Measurements from ENCODE around the gene CASP10.

The CASP10 gene

DNA sequence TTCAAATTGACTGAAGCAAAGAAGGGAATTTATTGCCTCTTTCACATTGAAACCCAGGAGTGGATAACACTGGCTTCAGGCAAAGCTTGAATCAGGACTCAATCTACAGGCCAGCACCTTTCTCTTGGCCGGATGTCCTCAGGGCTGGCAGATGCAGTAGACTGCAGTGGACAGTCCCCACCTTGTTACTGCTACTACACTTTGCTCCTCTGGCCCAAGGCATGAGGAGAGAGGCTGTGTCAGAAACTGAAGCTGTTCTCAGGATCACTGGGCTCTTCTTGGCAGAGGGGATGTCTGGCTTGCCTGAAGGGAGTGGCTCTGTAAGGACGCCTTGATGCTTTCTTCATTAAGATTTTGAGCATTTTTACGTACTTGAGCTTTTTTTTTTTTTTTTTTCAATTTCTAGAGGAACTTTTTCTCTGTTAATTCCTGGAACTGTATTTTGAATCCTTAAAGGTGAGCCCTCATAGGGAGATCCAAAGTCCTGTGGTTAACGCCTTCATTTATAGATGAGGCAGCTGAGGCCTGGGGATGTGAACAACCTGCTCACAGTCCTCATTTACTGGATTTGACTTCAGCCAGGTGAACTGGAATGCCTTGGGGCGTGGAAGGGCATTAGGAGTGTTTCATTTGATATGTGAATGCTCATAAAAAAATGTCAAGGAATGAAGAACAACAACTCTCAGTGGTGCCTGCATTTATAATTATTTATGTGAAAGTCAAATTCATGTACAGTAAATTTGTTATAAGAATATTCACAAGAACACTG lies 36.6 kb downstream of the CASP10 start:
- H3K27ac ChIP-seq (ENCODE audit: low read length): no peak overlapping the region

DNA sequence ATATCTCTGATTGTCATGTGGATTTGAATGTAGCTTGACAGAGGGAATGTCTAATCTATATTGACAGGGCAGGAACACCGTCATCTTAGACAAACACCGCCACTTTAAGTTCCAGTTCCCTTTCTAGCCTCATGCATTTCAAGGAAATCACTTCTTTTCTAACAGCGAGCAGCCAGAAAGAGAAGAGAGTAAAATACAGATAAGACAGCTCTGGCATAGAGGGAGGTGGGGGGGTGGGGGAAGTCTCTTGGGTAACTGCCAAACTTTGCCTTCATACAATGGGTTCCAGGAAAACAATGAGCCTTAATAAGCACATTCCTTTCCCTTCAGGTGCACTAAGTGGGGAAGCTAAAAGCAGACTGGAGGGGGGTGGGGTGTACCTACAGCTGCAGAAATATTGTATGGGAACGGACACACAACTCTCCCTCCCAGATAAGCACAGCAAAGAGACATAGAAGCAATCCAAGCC lies 37.2 kb downstream of the CASP10 start:
- no peak overlapping the region for H3K27ac ChIP-seq (ENCODE audit: low read length)

More for the DNA sequence above, 36.6 kb downstream of the CASP10 start:
- no peak for TF ChIP-seq EZH2 (IDR thresholded peaks at IDR 0.05; ENCODE audit: borderline replicate concordance, low read depth, low read length, severe bottlenecking)
- TF ChIP-seq, protein P1, sequence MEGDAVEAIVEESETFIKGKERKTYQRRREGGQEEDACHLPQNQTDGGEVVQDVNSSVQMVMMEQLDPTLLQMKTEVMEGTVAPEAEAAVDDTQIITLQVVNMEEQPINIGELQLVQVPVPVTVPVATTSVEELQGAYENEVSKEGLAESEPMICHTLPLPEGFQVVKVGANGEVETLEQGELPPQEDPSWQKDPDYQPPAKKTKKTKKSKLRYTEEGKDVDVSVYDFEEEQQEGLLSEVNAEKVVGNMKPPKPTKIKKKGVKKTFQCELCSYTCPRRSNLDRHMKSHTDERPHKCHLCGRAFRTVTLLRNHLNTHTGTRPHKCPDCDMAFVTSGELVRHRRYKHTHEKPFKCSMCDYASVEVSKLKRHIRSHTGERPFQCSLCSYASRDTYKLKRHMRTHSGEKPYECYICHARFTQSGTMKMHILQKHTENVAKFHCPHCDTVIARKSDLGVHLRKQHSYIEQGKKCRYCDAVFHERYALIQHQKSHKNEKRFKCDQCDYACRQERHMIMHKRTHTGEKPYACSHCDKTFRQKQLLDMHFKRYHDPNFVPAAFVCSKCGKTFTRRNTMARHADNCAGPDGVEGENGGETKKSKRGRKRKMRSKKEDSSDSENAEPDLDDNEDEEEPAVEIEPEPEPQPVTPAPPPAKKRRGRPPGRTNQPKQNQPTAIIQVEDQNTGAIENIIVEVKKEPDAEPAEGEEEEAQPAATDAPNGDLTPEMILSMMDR (IDR thresholded peaks at IDR 0.05; ENCODE audit: borderline replicate concordance, extremely low read depth, low read length, poor library complexity, severe bottlenecking): no peak
- no peak for DNase-seq
- Histone ChIP-seq H3K27me3 (ENCODE audit: insufficient read depth, low read length, poor library complexity) (no peaks in the 10 kb centered on the region), H3K9ac (ENCODE audit: low read depth, low read length) (no peak overlapping the region), H2AFZ (ENCODE audit: low read depth, low read length) (no peak overlapping the region), H3K79me2 (ENCODE audit: insufficient read depth, low read length) (no peaks in the 10 kb centered on the region), H3K4me3 (ENCODE audit: low read depth in 1 of 2, low read length in 2 of 2) (no peak overlapping the region), H3K36me3 (ENCODE audit: insufficient read depth, low read length) (peaks cover 16% of the 10 kb centered on the region), H3K9me3 (ENCODE audit: insufficient read depth, low read length, severe bottlenecking) (no peaks in the 10 kb centered on the region), H3K4me1 (ENCODE audit: insufficient read depth, low read length) (peaks cover 22% of the 10 kb centered on the region), H4K20me1 (ENCODE audit: insufficient read depth, low read length) (no peaks in the 10 kb centered on the region), H3K4me2 (ENCODE audit: insufficient read depth, low read length) (no peak overlapping the region)
- ATAC-seq (ENCODE audit: insufficient read depth, low read depth): no peak

DNA sequence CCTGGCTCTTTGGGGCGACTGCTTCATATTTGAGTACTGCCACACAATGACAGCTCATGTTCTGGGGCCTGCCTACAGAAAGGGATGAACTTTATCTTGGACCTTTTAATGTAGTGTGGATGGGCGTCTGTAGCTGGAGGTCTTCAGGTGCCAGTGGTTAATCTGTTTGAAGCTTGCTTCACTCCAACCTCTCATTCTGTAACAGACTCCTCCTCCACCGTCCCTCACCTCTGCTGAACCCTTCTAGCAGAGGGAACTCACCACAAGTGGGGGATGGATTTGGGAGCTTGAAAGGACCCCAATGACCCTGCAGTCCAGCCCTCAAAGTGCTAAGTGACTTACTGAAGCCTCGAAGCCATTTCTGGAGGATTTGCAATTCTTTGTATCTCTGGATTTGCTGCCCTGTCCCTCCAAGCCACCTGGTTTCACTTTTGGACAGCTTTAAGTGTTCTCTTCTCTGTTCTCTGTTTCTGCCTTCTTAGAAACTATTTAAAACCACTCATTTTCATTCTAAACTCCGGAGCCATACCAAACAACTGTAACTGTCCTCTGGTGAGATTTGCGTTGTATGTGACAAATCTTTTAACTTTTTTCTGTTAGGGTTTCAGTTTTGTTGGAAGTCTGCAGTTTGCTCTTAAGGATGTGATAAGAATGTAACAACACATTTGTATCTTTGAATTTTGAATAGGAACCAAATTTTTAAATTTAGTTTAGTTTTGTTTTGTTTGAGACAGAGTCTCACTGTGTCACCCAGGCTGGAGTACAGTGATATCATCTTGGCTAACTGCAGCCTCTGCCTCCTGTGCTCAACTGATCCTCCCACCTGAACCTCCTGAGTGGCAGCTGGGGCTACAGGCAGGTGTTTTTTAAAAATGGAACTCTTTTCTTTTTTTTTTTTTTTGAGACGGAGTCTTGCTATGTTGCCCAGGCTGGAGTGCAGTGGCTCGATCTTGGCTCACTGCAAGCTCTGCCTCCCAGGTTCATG lies 40.4 kb downstream of the CASP10 start:
- TF ChIP-seq EZH2 (IDR thresholded peaks at IDR 0.05; ENCODE audit: borderline replicate concordance, low read depth, low read length, severe bottlenecking): no peak
- TF ChIP-seq, protein P1 (IDR thresholded peaks at IDR 0.05; ENCODE audit: borderline replicate concordance, extremely low read depth, low read length, poor library complexity, severe bottlenecking): no peak
- H3K27ac ChIP-seq (ENCODE audit: low read length): no peak overlapping the region
- DNase-seq: no peak
- H3K4me2 ChIP-seq (ENCODE audit: insufficient read depth, low read length): no peak overlapping the region
- H3K4me3 ChIP-seq (ENCODE audit: low read depth in 1 of 2, low read length in 2 of 2): no peak overlapping the region
- no peak overlapping the region for H3K9ac ChIP-seq (ENCODE audit: low read depth, low read length)
- peak; percentile 40 for ATAC-seq (ENCODE audit: insufficient read depth, low read depth)
- no peaks in the 10 kb centered on the region for H3K27me3 ChIP-seq (ENCODE audit: insufficient read depth, low read length, poor library complexity)
- no peaks in the 10 kb centered on the region for H3K9me3 ChIP-seq (ENCODE audit: insufficient read depth, low read length, severe bottlenecking)
- H3K36me3 ChIP-seq (ENCODE audit: insufficient read depth, low read length): peaks cover 4% of the 10 kb centered on the region
- no peak overlapping the region for H2AFZ ChIP-seq (ENCODE audit: low read depth, low read length)
- H4K20me1 ChIP-seq (ENCODE audit: insufficient read depth, low read length): no peaks in the 10 kb centered on the region
- H3K4me1 ChIP-seq (ENCODE audit: insufficient read depth, low read length): peaks cover 22% of the 10 kb centered on the region
- no peaks in the 10 kb centered on the region for H3K79me2 ChIP-seq (ENCODE audit: insufficient read depth, low read length)

More for the DNA sequence above, 37.2 kb downstream of the CASP10 start:
- H3K9ac ChIP-seq (ENCODE audit: low read depth, low read length): no peak overlapping the region
- no peak overlapping the region for H3K4me3 ChIP-seq (ENCODE audit: low read depth in 1 of 2, low read length in 2 of 2)
- DNase-seq (peak; percentile 74), ATAC-seq (ENCODE audit: insufficient read depth, low read depth) (peak; percentile 78)
- H3K4me1 ChIP-seq (ENCODE audit: insufficient read depth, low read length): peaks cover 22% of the 10 kb centered on the region
- no peaks in the 10 kb centered on the region for H3K9me3 ChIP-seq (ENCODE audit: insufficient read depth, low read length, severe bottlenecking)
- no peak overlapping the region for H2AFZ ChIP-seq (ENCODE audit: low read depth, low read length)
- H3K4me2 ChIP-seq (ENCODE audit: insufficient read depth, low read length): no peak overlapping the region
- TF ChIP-seq, protein P1 (IDR thresholded peaks at IDR 0.05; ENCODE audit: borderline replicate concordance, extremely low read depth, low read length, poor library complexity, severe bottlenecking): no peak
- no peak for TF ChIP-seq EZH2 (IDR thresholded peaks at IDR 0.05; ENCODE audit: borderline replicate concordance, low read depth, low read length, severe bottlenecking)
- peaks cover 16% of the 10 kb centered on the region for H3K36me3 ChIP-seq (ENCODE audit: insufficient read depth, low read length)
- no peaks in the 10 kb centered on the region for H4K20me1 ChIP-seq (ENCODE audit: insufficient read depth, low read length)
- no peaks in the 10 kb centered on the region for H3K27me3 ChIP-seq (ENCODE audit: insufficient read depth, low read length, poor library complexity)
- no peaks in the 10 kb centered on the region for H3K79me2 ChIP-seq (ENCODE audit: insufficient read depth, low read length)
